Common myeloid progenitor, CD34-positive (primary cell): ENCODE data around the gene BAIAP2.
A peak's percentile ranks its signal among the peaks of the same experiment; 100 is the strongest.

Source experiments
- CTCF ChIA-PET: fragments of 350-600 bp; sonication (Branson Sonifier 250); formaldehyde crosslinking; loops from one replicate; lab custom pipeline; 2021; ENCODE audit warnings: antibody characterized with exemption; lab: Charles Lee
- POLR2A ChIA-PET: fragments of 350-600 bp; sonication (Branson Sonifier 250); formaldehyde crosslinking; loops from one replicate; lab custom pipeline; 2021; ENCODE audit warnings: antibody characterized with exemption; lab: Charles Lee
- DNase-seq, 3 donors: peaks; one replicate each; pipeline versions ENCODE4 v3.0.0 to v3.0.0-alpha.2; 2013
- H3K27ac ChIP-seq, 2 experiments: 1 replicate in 1 of 2; 2 replicates in 1 of 2; pipeline ENCODE4 v1.7.0; 2013; ENCODE audit warnings: inconsistent platforms in 2 of 2, low read length in 2 of 2, mild to moderate bottlenecking in 2 of 2, low read depth in 1 of 2, moderate library complexity in 1 of 2; ENCODE audit not compliant: severe bottlenecking in 2 of 2, insufficient read depth in 1 of 2, poor library complexity in 1 of 2
- H3K27me3 ChIP-seq, 5 experiments: replicated peaks in 2 of 5; 1 replicate in 3 of 5; 2 replicates in 2 of 5; pipeline versions ENCODE4 v1.6.1 to v1.7.0; 2013; ENCODE audit warnings: low read length in 4 of 5, mild to moderate bottlenecking in 2 of 5, moderate library complexity in 2 of 5, inconsistent platforms in 1 of 5; ENCODE audit not compliant: insufficient read depth in 5 of 5, control insufficient read depth in 4 of 5
- H3K36me3 ChIP-seq, 4 experiments: 1 replicate in 2 of 4; 2 replicates in 2 of 4; pipeline versions ENCODE4 v1.6.1 to v1.7.0; 2013; ENCODE audit warnings: low read length in 3 of 4, control low read depth in 1 of 4, mild to moderate bottlenecking in 1 of 4; ENCODE audit not compliant: control insufficient read depth in 4 of 4, insufficient read depth in 4 of 4
- H3K4me1 ChIP-seq, 4 experiments: 1 replicate in 3 of 4; 2 replicates in 1 of 4; pipeline versions ENCODE4 v1.6.1 to v1.7.1; 2013; ENCODE audit warnings: low read length in 3 of 4, mild to moderate bottlenecking in 3 of 4, control low read depth in 1 of 4, inconsistent platforms in 1 of 4, moderate library complexity in 1 of 4; ENCODE audit not compliant: control insufficient read depth in 4 of 4, insufficient read depth in 4 of 4; ENCODE audit errors: control extremely low read depth in 1 of 4
- H3K4me3 ChIP-seq, 7 experiments: 1 replicate in 4 of 7; 2 replicates in 3 of 7; pipeline versions ENCODE4 v1.5.1 to v1.7.0; 2013; ENCODE audit warnings: mild to moderate bottlenecking in 7 of 7, low read length in 6 of 7, moderate library complexity in 6 of 7, inconsistent platforms in 2 of 7, low read depth in 2 of 7, control low read depth in 1 of 7; ENCODE audit not compliant: insufficient read depth in 4 of 7, control insufficient read depth in 1 of 7; ENCODE audit errors: extremely low read depth in 1 of 7
- H3K9me3 ChIP-seq, 5 experiments: 1 replicate in 4 of 5; 2 replicates in 1 of 5; pipeline versions ENCODE4 v1.6.1 to v1.7.1; 2013; ENCODE audit warnings: low read length in 4 of 5, mild to moderate bottlenecking in 2 of 5, inconsistent platforms in 1 of 5, low read depth in 1 of 5, moderate library complexity in 1 of 5; ENCODE audit not compliant: control insufficient read depth in 4 of 5, insufficient read depth in 2 of 5; ENCODE audit errors: control extremely low read depth in 1 of 5
- WGBS: methylation state at CpG from one replicate; pipeline ENCODE4 v1.1.5; 2013; ENCODE audit not compliant: insufficient coverage; 5-methylcytosine and 5-hydroxymethylcytosine counted together

BAIAP2 gene

GRCh38 chr17:81037798-81038733, 3.1 kb downstream of the BAIAP2 start:
- H3K27ac ChIP-seq, result no peak overlapping the region
- H3K27me3 ChIP-seq, result peaks cover 0 to 27% (median 7%) of the 10 kb centered on the region in 5 experiments
- DNase-seq, result no peak
- POLR2A ChIA-PET, result interaction anchor here (1.1 kb wide), 1 partner anchor 12 kb away, joined by 4 read pairs; no protein-coding TSS in a partner anchor
- CTCF ChIA-PET, result interaction anchor here (1.2 to 1.6 kb wide), 2 partner anchors 12 to 65 kb away, joined by 3 to 4 read pairs; no protein-coding TSS in a partner anchor
- H3K36me3 ChIP-seq, result peaks cover 0 to 6% (median 0%) of the 10 kb centered on the region in 4 experiments
- WGBS, result 98% methylated on average over 21 of the region's 30 CpGs
- H3K4me1 ChIP-seq, result peaks cover 0 to 39% (median 37%) of the 10 kb centered on the region in 4 experiments
- H3K9me3 ChIP-seq, result no peaks in the 10 kb centered on the region
- H3K4me3 ChIP-seq, result no peak overlapping the region

DNA sequence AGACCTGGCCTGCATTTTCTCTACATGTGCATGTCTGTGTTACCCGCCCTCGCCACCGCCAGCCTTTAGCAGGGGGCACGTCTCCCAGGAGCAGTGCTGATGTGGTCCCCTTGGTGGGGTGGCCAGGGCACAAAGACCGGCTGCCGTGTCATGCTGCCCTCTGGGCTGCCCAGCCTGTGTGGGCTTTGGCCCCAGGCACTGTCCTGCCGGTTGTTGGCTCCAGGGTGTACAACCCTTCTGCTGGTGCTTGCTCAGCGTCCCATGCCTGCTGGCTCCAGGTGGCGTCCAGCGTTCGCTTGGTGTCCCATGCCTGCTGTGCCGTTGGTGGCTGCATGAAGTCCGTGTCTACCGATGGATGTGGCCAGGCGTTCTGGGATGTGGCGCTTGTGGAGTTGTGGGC, 4.1 kb downstream of the BAIAP2 start:
- no peak overlapping the region for H3K4me3 ChIP-seq
- peaks cover 0 to 6% (median 0%) of the 10 kb centered on the region in 4 experiments for H3K36me3 ChIP-seq
- POLR2A ChIA-PET, result interaction anchor here (1.1 kb wide), 1 partner anchor 13 kb away, joined by 4 read pairs; no protein-coding TSS in a partner anchor
- WGBS, result 91% methylated on average over 16 of the region's 16 CpGs
- no peak overlapping the region for H3K27ac ChIP-seq
- peaks cover 0 to 27% (median 7%) of the 10 kb centered on the region in 5 experiments for H3K27me3 ChIP-seq
- no peak for DNase-seq
- H3K4me1 ChIP-seq, result peaks cover 0 to 29% (median 26%) of the 10 kb centered on the region in 4 experiments
- no peaks in the 10 kb centered on the region for H3K9me3 ChIP-seq
- CTCF ChIA-PET, result interaction anchor here (1.6 kb wide), 1 partner anchor 64 kb away, joined by 4 read pairs; no protein-coding TSS in a partner anchor

- no peak overlapping the region for H3K4me3 ChIP-seq
- H3K36me3 ChIP-seq, result peaks cover 0 to 6% (median 0%) of the 10 kb centered on the region in 4 experiments
- WGBS, result 74% methylated on average over 22 of the region's 28 CpGs
- ChIA-PET CTCF (no interaction called here), POLR2A (no interaction called here)
- peaks cover 0 to 27% (median 7%) of the 10 kb centered on the region in 5 experiments for H3K27me3 ChIP-seq
- H3K4me1 ChIP-seq, result peaks cover 0 to 31% (median 25%) of the 10 kb centered on the region in 4 experiments
- no peaks in the 10 kb centered on the region for H3K9me3 ChIP-seq
- H3K27ac ChIP-seq, result no peak overlapping the region
- peak in 2 of 3 donors; percentile 32 for DNase-seq
Measured at GRCh38 chr17:81039854-81040758, 5.2 kb downstream of the BAIAP2 start.

DNA sequence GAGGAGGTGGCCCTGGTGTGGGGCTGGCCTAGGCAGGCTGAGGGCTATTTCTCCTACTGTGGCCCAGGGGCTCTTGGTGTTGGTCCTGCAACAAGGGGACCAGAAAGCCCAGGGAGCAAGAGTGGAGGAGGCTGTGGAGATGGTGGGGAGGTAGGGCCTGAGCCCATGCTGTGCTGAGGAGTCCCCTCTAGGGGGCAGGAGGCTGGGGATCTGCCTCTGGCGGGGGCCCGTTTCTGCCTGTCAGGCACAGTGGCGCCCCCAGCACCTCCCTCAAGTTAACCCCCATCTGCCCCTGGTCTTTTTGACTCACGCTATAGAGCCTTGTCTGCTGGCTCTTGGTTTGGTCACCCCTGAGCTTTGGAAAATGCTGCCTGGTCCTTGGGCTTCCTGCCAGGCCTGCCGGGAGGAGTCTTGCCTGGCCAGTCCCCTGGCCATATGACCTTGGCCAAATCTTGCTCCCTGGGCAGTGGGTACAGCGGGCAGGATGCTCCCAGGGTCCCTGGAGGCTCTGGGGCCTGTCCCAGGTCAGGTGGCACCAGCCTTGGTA, 5.9 kb downstream of the BAIAP2 start:
- 84% methylated on average over 6 of the region's 6 CpGs for WGBS
- ChIA-PET POLR2A (no interaction called here), CTCF (interaction anchor here (0.7 kb wide), 1 partner anchor 17 kb away, joined by 3 read pairs; no protein-coding TSS in a partner anchor)
- Histone ChIP-seq H3K27me3 (peaks cover 0 to 24% (median 7%) of the 10 kb centered on the region in 5 experiments), H3K27ac (no peak overlapping the region), H3K36me3 (peaks cover 0 to 6% (median 0%) of the 10 kb centered on the region in 4 experiments), H3K9me3 (no peaks in the 10 kb centered on the region), H3K4me1 (peaks cover 0 to 36% (median 26%) of the 10 kb centered on the region in 4 experiments), H3K4me3 (no peak overlapping the region)
- DNase-seq, result peak; percentile 37 to 61 (median 58)

DNA sequence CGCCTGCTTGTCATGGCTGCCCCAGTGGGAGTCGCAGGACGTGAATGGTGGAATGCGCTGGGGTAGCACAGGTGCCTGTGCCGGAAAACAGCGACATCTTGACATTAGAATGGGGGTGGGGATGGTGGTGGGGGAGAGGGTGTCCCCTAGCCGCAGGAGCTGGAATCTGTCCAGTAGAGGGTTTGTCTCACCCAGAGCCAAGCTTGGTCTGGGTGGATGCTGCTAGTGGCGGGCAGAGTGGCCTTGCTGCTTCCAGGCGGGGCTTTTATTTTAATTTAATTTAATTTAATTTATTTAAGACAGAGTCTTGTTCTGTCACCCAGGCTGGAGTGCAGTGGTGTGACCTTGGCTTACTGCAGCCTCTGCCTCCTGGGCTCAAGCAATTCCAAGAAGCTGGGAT, 7.7 kb downstream of the BAIAP2 start:
- WGBS, result 100% methylated on average over 7 of the region's 9 CpGs
- H3K4me3 ChIP-seq, result no peak overlapping the region
- POLR2A ChIA-PET, result no interaction called here
- H3K9me3 ChIP-seq, result no peaks in the 10 kb centered on the region
- no peak for DNase-seq
- H3K27ac ChIP-seq, result no peak overlapping the region
- CTCF ChIA-PET, result no interaction called here
- peaks cover 0 to under 1% (median 0%) of the 10 kb centered on the region in 4 experiments for H3K36me3 ChIP-seq
- H3K27me3 ChIP-seq, result peaks cover 0 to 6% (median 0%) of the 10 kb centered on the region in 5 experiments
- peaks cover 0 to 29% (median 18%) of the 10 kb centered on the region in 4 experiments for H3K4me1 ChIP-seq

DNA sequence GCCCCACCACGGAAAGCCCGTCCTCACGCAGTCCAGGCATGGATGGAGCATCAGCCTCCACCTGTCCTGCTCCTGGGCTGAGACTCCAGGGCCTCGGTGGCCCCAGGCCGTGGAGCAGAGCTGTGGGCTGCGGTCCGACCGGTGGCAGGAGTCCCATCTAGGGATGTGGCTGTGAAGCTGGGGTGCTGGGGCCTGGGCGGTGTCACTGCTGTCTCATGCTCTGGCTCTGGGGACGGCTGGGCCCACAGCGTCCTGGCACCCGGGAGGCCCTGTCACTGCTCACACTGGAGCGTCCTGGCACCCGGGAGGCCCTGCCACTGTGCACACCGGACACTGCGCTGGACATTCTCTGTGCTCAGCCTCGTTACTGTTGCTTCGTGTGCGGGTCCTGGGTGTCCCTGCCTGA, 8.4 kb downstream of the BAIAP2 start:
- H3K4me3 ChIP-seq, result no peak overlapping the region
- peaks cover 0 to 3% (median 0%) of the 10 kb centered on the region in 5 experiments for H3K27me3 ChIP-seq
- peaks cover 0 to 29% (median 18%) of the 10 kb centered on the region in 4 experiments for H3K4me1 ChIP-seq
- H3K36me3 ChIP-seq, result no peaks in the 10 kb centered on the region
- CTCF ChIA-PET, result no interaction called here
- no peak overlapping the region for H3K27ac ChIP-seq
- DNase-seq, result no peak
- H3K9me3 ChIP-seq, result no peaks in the 10 kb centered on the region
- POLR2A ChIA-PET, result no interaction called here
- 98% methylated on average over 19 of the region's 19 CpGs for WGBS
